T-cell (primary cell): Measurements from ENCODE around the gene FBXL2. TPM values are rescaled to one million over a fixed set of nuclear protein-coding genes. Genes with fewer than 3 reads are reported as not detected.

ENCODE experiments used
- ATAC-seq, 4 experiments: fragments of 200-7000 bp in 3 of 4; fragments of 150-1000 bp in 1 of 4; cut with Tn5 transposase; replicated peaks in 1 of 4; 1 replicate in 3 of 4; 2 replicates in 1 of 4; pipeline ENCODE4 v1.10.0; 2021; ENCODE audit warnings: moderate library complexity in 3 of 4, mild to moderate bottlenecking in 2 of 4, moderate number of reproducible peaks in 1 of 4
- CTCF ChIA-PET, 2 donors: fragments of 300-600 bp; sonication (Branson Sonifier 250); formaldehyde crosslinking; loops; one replicate each; lab custom pipeline; 2022; ENCODE audit warnings: antibody characterized with exemption in 2 of 2; lab: Charles Lee
- POLR2A ChIA-PET, 2 donors: fragments of 300-600 bp; sonication (Branson Sonifier 250); formaldehyde crosslinking; loops; one replicate each; lab custom pipeline; 2022; ENCODE audit warnings: antibody characterized with exemption in 2 of 2; lab: Charles Lee
- DNase-seq, 35 experiments: peaks; one replicate each; pipeline versions ENCODE4 v3.0.0 to v3.0.0-alpha.2; 2013 to 2023
- H3K27ac ChIP-seq: one replicate; pipeline ENCODE4 v1.5.1; 2013; ENCODE audit warnings: low read length
- H3K27me3 ChIP-seq, 2 experiments: replicated peaks in 1 of 2; 1 replicate in 1 of 2; 2 replicates in 1 of 2; pipeline versions ENCODE4 v1.6.1 to v1.7.0; 2013; ENCODE audit warnings: low read length in 1 of 2, mixed read lengths in 1 of 2; ENCODE audit not compliant: control insufficient read depth in 2 of 2, insufficient read depth in 2 of 2; ENCODE audit errors: extremely low read depth in 1 of 2
- H3K36me3 ChIP-seq, 2 donors: 1 replicate in 1 of 2; 2 replicates in 1 of 2; pipeline versions ENCODE4 v1.6.1 to v1.7.0; 2013; ENCODE audit warnings: low read length in 1 of 2; ENCODE audit not compliant: control insufficient read depth in 2 of 2, insufficient read depth in 1 of 2; ENCODE audit errors: extremely low read depth in 1 of 2
- H3K4me1 ChIP-seq, 2 experiments: 1 replicate in 1 of 2; 2 replicates in 1 of 2; pipeline versions ENCODE4 v1.6.1 to v1.7.0; 2013; ENCODE audit warnings: low read length in 2 of 2, mixed read lengths in 1 of 2; ENCODE audit not compliant: insufficient read depth in 2 of 2, control insufficient read depth in 1 of 2; ENCODE audit errors: extremely low read depth in 1 of 2
- H3K4me3 ChIP-seq, 2 donors: 1 replicate in 1 of 2; 2 replicates in 1 of 2; pipeline versions ENCODE4 v1.5.1 to v1.7.0; 2013; ENCODE audit warnings: mild to moderate bottlenecking in 2 of 2, low read length in 1 of 2, moderate library complexity in 1 of 2; ENCODE audit not compliant: control insufficient read depth in 1 of 2; ENCODE audit errors: extremely low read depth in 1 of 2
- H3K9me3 ChIP-seq: 2 replicates; pipeline ENCODE4 v1.7.0; 2013
- H3K27ac Mint-ChIP-seq, 2 donors: one replicate each; pipeline ENCODE4 v1.8.0; 2020 to 2021; ENCODE audit warnings: mild to moderate bottlenecking in 2 of 2, mixed read lengths in 2 of 2
- H3K27me3 Mint-ChIP-seq, 2 donors: one replicate each; pipeline ENCODE4 v1.8.0; 2021 to 2022; ENCODE audit warnings: mixed read lengths in 2 of 2
- H3K36me3 Mint-ChIP-seq: one replicate; pipeline ENCODE4 v1.8.0; 2021; ENCODE audit warnings: mixed read lengths
- H3K4me1 Mint-ChIP-seq, 3 donors: one replicate each; pipeline ENCODE4 v1.8.0; 2020 to 2022; ENCODE audit warnings: mixed read lengths in 3 of 3, mild to moderate bottlenecking in 1 of 3
- H3K4me3 Mint-ChIP-seq, 3 donors: one replicate each; pipeline ENCODE4 v1.8.0; 2020 to 2022; ENCODE audit warnings: mild to moderate bottlenecking in 3 of 3, mixed read lengths in 3 of 3, moderate library complexity in 3 of 3
- H3K9me3 Mint-ChIP-seq, 3 donors: one replicate each; pipeline ENCODE4 v1.8.0; 2020 to 2022; ENCODE audit warnings: mixed read lengths in 3 of 3
- whole genome bisulfite sequencing: methylation state at CpG from one replicate; pipeline ENCODE4 v1.1.5; 2013; ENCODE audit warnings: missing lambda C conversion rate; ENCODE audit not compliant: insufficient coverage; 5-methylcytosine and 5-hydroxymethylcytosine counted together
- total RNA-seq, 35 experiments: library from RNA in 6 of 35; stranded (reverse) in 6 of 35; fragments of 120-200 nt in 1 of 35; gene quantifications; one replicate each; pipeline versions ENCODE4 v1.2.1 to v1.2.4 and lab custom pipeline; 2013 to 2026

FBXL2 gene
- total RNA-seq, 5 donors from 2014 or later (not counting 1 experiment from before 2014, with no cell fraction given) = 0.39 TPM; not detected in 4

DNA sequence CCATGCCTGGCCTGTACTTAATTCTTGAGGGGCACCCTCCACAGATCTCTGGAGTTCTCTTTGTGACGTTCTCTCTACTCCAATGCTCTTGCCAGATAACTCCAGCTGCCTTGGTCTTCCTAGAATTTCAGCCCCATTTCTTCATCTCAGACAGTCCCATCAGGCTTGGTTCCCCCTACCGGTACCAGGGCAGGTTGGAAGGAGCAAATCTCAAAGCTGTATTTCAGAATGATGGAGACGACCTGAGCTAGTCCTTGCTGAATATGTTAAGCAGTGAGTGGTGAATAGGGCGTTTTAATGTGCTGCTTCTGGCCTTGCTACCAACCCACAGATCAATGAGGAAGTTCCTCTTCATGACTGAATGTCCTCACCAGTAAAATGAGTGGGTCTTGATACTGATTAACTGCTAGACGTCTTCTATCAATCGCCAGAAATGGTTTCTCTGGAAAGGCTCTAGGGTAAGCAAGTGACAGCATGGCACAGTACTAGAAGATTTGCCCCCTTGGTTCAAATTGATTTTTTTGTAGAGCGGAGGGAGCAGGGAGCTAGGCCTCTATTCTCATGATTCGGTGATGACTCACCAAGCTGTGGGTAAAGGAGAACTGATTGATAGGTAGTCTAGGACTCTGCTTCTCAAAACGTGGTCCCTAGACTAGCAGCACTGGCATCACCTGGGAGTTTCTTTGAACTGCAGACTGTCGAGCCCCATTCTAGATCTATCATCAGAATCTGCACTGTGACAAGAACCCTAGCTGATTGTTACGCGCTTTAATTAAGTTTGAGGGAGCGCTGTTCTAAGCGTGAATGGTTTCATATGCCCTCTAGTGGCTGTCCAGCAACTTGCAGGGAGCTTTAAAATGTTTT, 95.2 kb downstream of the FBXL2 start:
- H3K4me3 ChIP-seq = no peak overlapping the region
- H3K36me3 ChIP-seq = no peaks in the 10 kb centered on the region
- peaks cover 0 to 5% of the 10 kb centered on the region in 2 experiments for H3K4me1 ChIP-seq
- H3K27me3 ChIP-seq = peaks cover 0 to 3% of the 10 kb centered on the region in 2 experiments
- 45% methylated on average over 10 of the region's 14 CpGs for WGBS
- CTCF ChIA-PET = interaction anchor here (0.5 to 3.2 kb wide), 25 partner anchors 9 to 705 kb away, joined by 3 to 40 read pairs (median 5); no protein-coding TSS in a partner anchor
- DNase-seq (peak in 29 of 35 experiments; percentile 2 to 66 (median 24)), ATAC-seq (peak; percentile 54 to 75 (median 63))
- H3K9me3 Mint-ChIP-seq = no peaks in the 10 kb centered on the region
- POLR2A ChIA-PET = interaction anchor here in 1 of 2 donors (0.6 kb wide), 2 partner anchors 815 to 1044 kb away, joined by 4 to 13 read pairs; no protein-coding TSS in a partner anchor
- H3K36me3 Mint-ChIP-seq = no peaks in the 10 kb centered on the region
- H3K9me3 ChIP-seq = no peaks in the 10 kb centered on the region
- peaks cover 1 to 8% (median 3%) of the 10 kb centered on the region in 3 donors for H3K4me1 Mint-ChIP-seq
- H3K27ac ChIP-seq = no peak overlapping the region
- no peak overlapping the region for H3K27ac Mint-ChIP-seq
- H3K27me3 Mint-ChIP-seq = peaks cover 17 to 19% of the 10 kb centered on the region in 2 donors
- H3K4me3 Mint-ChIP-seq = no peak overlapping the region

DNA sequence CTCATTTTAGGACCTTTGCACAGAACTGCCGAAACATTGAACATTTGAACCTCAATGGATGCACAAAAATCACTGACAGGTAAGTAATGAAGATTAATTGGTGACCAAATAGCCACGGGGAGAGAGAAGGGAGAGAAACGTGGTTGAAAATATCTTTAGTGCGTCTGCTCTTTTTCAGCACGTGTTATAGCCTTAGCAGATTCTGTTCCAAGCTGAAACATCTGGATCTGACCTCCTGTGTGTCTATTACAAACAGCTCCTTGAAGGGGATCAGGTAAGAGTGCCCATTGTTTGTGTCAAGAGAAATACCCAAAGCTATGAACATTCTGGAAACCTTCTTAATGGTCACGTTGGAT, 95.8 kb downstream of the FBXL2 start:
- 43% methylated on average over 1 of the region's 6 CpGs for WGBS
- Histone ChIP-seq H3K27me3 (peaks cover 0 to 3% of the 10 kb centered on the region in 2 experiments), H3K9me3 (no peaks in the 10 kb centered on the region), H3K36me3 (no peaks in the 10 kb centered on the region), H3K4me3 (no peak overlapping the region), H3K27ac (no peak overlapping the region), H3K4me1 (peaks cover 0 to 5% of the 10 kb centered on the region in 2 experiments)
- Mint-ChIP-seq H3K27ac (no peak overlapping the region), H3K4me1 (peaks cover 1 to 8% (median 3%) of the 10 kb centered on the region in 3 donors), H3K4me3 (no peak overlapping the region), H3K27me3 (peaks cover 16 to 17% of the 10 kb centered on the region in 2 donors), H3K9me3 (no peaks in the 10 kb centered on the region), H3K36me3 (no peaks in the 10 kb centered on the region)
- DNase-seq = no peak
- ChIA-PET POLR2A (interaction anchor here in 1 of 2 donors (0.6 kb wide), 3 partner anchors 467 to 1044 kb away, joined by 4 to 13 read pairs (median 4); no protein-coding TSS in a partner anchor), CTCF (interaction anchor here (0.5 to 3.2 kb wide), 25 partner anchors 10 to 706 kb away, joined by 3 to 40 read pairs (median 5); no protein-coding TSS in a partner anchor)
- no peak for ATAC-seq

- ATAC-seq (no peak), DNase-seq (no peak)
- Histone ChIP-seq H3K9me3 (no peaks in the 10 kb centered on the region), H3K4me1 (peaks cover 0 to 4% of the 10 kb centered on the region in 2 experiments), H3K27me3 (no peaks in the 10 kb centered on the region), H3K36me3 (no peaks in the 10 kb centered on the region), H3K4me3 (no peak overlapping the region), H3K27ac (no peak overlapping the region)
- ChIA-PET CTCF (no interaction called here), POLR2A (interaction anchor here in 1 of 2 donors (0.6 kb wide), 2 partner anchors 333 to 445 kb away, joined by 3 to 5 read pairs; no protein-coding TSS in a partner anchor)
- Mint-ChIP-seq H3K27ac (no peak overlapping the region), H3K4me3 (no peak overlapping the region), H3K36me3 (no peaks in the 10 kb centered on the region), H3K9me3 (no peaks in the 10 kb centered on the region), H3K27me3 (peaks cover 4 to 6% of the 10 kb centered on the region in 2 donors), H3K4me1 (peaks cover 1 to 7% (median 3%) of the 10 kb centered on the region in 3 donors)
- WGBS = 100% methylated on average over 2 of the region's 3 CpGs
These were observed 100.2 kb downstream of the FBXL2 start for GRCh38 chr3:33377489-33377888.

DNA sequence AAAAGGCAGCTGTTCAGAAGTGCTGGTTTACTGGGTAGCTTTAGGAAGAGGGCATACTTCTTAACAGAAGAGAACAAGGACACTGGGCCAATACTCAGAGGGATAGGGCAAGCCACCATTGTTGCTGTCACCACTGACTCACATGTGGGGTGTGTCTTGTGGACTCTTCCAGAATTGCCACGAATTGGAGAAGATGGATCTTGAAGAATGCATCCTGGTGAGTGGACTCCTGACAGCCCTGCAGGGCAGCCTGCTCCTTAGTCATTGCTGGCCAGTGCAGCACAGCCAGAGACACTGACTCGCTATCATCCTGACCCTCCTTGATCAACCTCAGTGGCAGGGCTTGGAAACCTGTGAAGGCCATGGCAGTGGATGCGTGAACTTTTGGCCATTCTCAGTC, 100.7 kb downstream of the FBXL2 start:
- DNase-seq = no peak
- H3K27ac ChIP-seq = no peak overlapping the region
- ATAC-seq = no peak
- no peak overlapping the region for H3K27ac Mint-ChIP-seq
- no peaks in the 10 kb centered on the region for H3K36me3 Mint-ChIP-seq
- POLR2A ChIA-PET = interaction anchor here in 1 of 2 donors (0.6 kb wide), 2 partner anchors 333 to 445 kb away, joined by 3 to 5 read pairs; no protein-coding TSS in a partner anchor
- H3K4me1 ChIP-seq = peaks cover 0 to under 1% of the 10 kb centered on the region in 2 experiments
- no peak overlapping the region for H3K4me3 Mint-ChIP-seq
- no peaks in the 10 kb centered on the region for H3K27me3 ChIP-seq
- H3K9me3 ChIP-seq = no peaks in the 10 kb centered on the region
- peaks cover under 1 to 6% (median under 1%) of the 10 kb centered on the region in 3 donors for H3K4me1 Mint-ChIP-seq
- H3K9me3 Mint-ChIP-seq = no peaks in the 10 kb centered on the region
- no peaks in the 10 kb centered on the region for H3K36me3 ChIP-seq
- WGBS = 100% methylated on average over 1 of the region's 3 CpGs
- no peak overlapping the region for H3K4me3 ChIP-seq
- CTCF ChIA-PET = no interaction called here
- peaks cover 2 to 3% of the 10 kb centered on the region in 2 donors for H3K27me3 Mint-ChIP-seq

GRCh38 chr3:33380653-33381052, 103.4 kb downstream of the FBXL2 start:
- CTCF ChIA-PET = interaction anchor here in 1 of 2 donors (0.5 to 0.6 kb wide), 2 partner anchors 303 to 1052 kb away, joined by 4 read pairs; no protein-coding TSS in a partner anchor
- DNase-seq = no peak
- WGBS = 90% methylated on average over 2 of the region's 3 CpGs

DNA sequence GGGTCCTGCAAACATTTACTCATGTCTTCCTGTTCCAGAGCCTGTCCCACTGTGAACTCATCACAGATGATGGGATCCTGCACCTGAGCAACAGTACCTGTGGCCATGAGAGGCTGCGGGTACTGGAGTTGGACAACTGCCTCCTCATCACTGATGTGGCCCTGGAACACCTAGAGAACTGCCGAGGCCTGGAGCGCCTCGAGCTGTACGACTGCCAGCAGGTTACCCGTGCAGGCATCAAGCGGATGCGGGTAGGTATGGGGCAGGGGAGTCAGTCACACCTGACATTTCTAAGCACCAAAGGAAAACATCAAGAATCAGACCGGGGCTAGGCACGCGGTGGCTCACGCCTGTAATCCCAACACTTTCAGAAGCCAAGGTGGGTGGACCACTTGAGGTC, 106.7 kb downstream of the FBXL2 start:
- Histone ChIP-seq H3K27ac (no peak overlapping the region), H3K36me3 (peaks cover 0 to 19% of the 10 kb centered on the region in 2 donors), H3K9me3 (no peaks in the 10 kb centered on the region), H3K4me1 (no peaks in the 10 kb centered on the region), H3K27me3 (no peaks in the 10 kb centered on the region), H3K4me3 (no peak overlapping the region)
- ChIA-PET POLR2A (no interaction called here), CTCF (no interaction called here)
- ATAC-seq (no peak), DNase-seq (no peak)
- Mint-ChIP-seq H3K4me3 (no peak overlapping the region), H3K9me3 (no peaks in the 10 kb centered on the region), H3K4me1 (peaks cover 10 to 13% (median 11%) of the 10 kb centered on the region in 3 donors), H3K27ac (no peak overlapping the region), H3K36me3 (peaks cover 16% of the 10 kb centered on the region), H3K27me3 (no peaks in the 10 kb centered on the region)
- 100% methylated on average over 4 of the region's 12 CpGs for WGBS

More at GRCh38 chr3:33380653-33381052, 103.4 kb downstream of the FBXL2 start:
- H3K27ac ChIP-seq = no peak overlapping the region
- POLR2A ChIA-PET = no interaction called here
- no peaks in the 10 kb centered on the region for H3K9me3 ChIP-seq
- no peaks in the 10 kb centered on the region for H3K27me3 ChIP-seq
- Mint-ChIP-seq H3K27ac (no peak overlapping the region), H3K4me1 (peaks cover 4 to 11% (median 7%) of the 10 kb centered on the region in 3 donors), H3K4me3 (no peak overlapping the region), H3K36me3 (no peaks in the 10 kb centered on the region), H3K27me3 (no peaks in the 10 kb centered on the region), H3K9me3 (no peaks in the 10 kb centered on the region)
- H3K4me1 ChIP-seq = no peaks in the 10 kb centered on the region
- ATAC-seq = no peak
- no peak overlapping the region for H3K4me3 ChIP-seq
- H3K36me3 ChIP-seq = no peaks in the 10 kb centered on the region
